Ramos (cell line): ENCODE data around the gene DUOX1.

Source experiments
- in situ Hi-C: fragments of 300-500 bp; cut with MboI; formaldehyde crosslinking; loops from one replicate; pipeline ENCODE4 v1.14.3; 2022; ENCODE audit warnings: low sequenced_read_pairs; ENCODE audit not compliant: unreplicated experiment

Gene DUOX1

DNA sequence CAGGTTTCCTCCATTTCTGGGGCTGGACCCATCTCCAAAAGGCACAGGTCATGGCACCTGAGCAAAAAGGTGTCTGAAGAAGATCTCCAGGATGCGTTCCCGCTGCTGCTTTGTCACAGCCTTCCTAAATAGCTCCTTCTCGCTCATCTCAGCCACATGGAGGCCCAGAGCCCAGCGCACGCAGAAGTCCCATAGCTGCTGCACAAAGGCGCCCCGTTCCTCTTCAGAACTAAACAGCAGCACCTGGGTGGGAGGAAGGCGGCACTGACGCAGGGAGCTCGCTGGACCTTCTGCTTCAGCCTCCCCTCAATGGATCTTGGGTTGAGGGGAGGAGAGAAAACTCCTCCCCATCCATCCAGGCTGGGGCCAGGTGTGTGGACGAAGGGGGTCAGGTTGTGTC is 24.2 kb upstream of the DUOX1 start:
- in situ Hi-C loops: no loop called here

DNA sequence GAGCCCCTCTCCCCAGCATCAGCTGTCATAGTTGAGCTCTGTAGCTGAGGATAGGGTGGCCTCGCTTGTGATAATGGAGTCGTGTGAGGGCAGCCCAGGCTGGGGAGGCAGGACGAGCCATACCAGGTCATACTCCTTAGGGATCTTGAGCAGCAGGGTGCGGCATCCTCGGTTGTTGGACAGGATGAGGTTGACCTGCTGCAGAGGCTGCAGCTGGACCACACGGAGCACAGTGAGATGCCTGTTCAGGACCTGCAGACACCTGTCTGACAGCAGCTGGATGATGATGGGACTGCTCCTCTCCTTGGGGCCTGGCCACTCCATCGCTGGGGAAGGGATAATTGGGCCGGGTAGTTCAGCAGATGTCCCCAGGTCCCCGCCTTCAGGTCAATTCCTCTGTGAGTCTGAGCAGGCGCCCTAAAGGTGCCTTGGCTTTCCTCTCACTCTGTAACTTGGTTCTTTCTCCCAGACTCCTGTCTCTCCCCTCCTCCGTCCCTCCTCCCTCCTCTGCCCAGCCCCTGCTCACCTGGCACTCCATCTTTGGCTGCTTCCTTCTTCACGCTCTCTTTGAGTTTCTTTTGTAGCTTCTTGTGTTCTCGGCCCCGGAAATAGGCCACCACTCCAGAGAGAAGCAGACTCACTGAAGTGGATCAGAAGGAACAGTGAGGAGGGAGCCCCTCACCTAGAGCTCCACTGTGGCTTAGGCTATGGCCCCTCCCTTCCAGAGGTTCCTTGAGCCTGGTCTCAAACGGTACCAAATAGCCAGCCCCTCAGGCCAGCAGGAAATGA is 23.6 kb upstream of the DUOX1 start:
- in situ Hi-C loops: no loop called here

DNA sequence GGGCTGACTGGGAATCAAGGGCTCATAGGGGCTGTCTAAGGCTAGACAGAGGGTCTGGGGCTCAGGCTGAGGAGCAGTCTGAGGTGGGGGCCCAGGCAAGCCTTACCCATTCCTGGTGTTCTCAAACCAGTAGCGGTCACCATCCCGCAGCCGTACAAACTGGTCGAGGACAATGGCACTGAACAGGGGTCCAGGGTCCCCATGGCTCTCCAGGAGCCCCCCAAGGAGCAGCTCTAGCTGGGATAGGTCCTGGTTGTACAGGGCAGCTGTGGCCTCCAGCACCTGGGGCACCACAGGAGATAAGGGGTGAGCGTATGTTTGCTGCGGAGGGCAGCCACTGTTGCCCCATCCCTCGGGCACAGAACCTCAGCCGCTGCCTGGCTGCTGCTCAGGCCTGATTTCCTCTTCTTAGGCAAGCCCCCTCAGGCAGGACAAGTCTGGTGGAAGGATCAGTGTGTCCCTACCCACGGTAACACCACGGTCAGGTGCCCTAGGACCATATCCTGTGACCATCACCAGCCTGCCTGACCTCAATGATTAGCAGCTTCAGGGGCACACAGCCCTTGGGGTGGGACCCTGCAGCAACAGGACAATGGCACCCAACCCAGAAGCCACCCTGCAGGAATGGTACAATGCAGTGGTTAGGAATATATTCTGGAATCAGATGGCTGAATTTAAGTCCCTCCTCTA is 21.7 kb upstream of the DUOX1 start:
- in situ Hi-C loops: no loop called here

DNA sequence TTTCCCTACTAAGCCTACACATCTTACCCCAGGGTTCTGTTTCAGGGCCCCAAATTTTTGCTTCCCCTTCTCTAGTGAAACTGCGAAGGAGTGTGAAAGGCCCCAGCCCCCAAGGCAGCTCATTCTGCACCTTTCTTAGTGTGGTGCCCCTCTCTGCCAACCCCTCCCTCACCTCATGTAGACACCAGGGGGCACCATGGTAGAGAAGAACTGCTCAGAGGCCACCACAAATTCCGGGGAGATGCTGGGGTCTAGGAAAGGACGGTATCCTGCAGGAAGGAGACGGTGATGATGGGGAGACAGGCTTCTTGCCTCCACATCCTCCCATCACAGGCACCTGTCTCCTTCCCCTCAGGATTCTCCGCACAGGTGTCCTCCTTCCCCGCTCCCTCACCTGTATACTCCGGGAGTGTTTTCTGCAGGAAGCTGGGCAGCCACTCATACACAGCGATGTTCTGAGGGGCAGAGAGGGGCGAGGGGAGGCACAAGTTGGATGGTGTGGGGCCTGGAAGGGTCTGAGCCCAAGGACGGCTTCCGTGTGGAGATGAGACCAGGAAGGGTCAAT is 19.5 kb upstream of the DUOX1 start:
- in situ Hi-C loops: no loop called here

DNA sequence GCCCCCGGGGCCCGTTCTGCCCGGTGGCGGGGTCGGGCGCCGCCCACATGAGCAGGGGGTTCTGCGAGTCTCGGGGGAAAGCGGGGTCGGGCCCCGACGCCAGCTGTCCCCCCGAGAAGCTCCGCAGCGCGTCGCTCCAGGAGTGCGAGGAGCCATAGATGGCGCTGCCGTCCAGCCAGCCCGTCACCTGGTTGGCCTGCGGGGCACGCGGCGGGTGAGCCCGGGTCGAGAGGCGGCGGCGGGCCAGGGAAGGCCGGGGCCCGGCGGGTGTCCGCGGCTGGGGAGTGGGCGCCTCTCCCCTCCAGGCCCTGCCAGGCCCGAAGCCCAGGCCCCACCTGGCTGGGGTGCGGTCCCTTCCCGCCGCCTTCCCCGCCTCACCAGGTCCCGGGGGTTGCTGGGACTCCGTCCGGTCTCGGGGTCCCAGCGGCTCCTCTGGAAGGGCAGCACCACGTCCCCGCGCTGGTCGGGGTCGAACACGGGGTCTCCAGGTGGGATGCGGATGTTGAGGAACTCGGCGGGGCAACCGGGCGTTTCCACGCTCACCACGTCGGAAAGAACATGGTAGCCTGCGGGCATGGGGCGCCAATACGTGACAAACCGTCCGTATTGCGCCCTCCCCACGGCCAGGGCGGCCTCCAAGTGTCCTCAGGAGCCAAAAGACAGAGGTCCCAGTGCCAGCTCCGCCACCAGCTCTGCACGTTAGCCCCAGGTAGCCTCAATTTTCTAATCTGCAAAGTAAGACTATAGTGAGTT is 18.2 kb upstream of the DUOX1 start:
- in situ Hi-C loops: no loop called here

DNA sequence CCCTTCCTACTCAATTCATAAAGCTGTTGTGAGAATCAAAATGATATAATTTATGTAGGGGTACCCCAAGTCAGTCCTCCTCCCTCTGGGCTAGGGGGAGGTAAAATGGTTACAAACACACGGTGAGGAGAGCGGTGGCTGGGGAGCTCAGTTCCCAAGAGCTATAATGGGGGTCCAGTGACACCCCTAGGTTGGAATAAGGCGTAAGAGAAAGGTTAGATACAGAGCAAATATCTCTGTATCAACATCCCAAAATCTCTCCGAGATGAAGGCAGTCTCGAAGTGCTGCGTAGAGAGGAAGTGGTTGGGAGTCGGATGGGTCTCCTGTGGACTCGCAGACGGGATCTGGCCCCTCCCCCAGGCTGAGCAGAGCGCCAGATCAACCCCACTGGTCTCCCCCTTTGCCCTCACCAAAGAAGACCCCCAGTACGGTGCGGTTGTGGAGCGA is 17.6 kb upstream of the DUOX1 start:
- in situ Hi-C loops: no loop called here

DNA sequence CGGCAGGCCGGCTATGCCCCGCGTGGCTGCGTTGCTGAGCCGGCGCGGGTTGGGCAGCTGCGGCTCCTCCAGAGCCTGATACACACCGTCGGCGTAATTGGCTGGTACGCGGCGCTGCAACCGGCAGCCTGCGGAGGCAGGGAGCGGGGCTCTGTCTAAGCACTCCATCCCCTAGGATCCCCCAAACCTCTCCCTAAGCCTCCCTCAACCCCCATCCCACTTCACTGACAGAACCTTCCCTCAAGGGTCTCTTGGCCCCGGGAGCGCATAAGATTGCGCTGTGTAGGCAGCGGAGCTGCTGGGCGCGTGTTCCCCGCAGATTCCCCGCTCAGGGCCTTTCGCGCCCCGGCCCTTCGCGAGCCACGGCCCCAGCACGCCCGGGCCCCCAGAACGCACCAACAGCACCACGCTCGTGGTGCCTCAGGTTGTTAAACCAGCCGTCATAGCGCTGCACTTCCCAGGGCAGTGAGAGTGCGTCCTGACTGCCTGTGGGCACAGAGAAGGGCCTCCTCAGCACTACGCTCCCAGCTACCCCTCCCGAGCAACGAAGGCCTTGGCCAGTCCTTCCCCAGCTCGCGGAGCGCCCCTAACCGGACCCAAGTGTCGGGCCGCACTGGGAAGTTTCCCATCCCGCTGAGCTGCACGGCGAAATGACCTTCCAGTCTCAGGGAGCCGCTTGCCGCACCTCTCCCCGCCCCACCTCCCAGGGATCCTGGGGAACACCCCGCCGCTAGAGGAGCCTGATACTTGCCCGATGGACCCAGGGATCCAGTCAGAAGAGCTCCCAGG is 17.0 kb upstream of the DUOX1 start:
- in situ Hi-C loops: no loop called here

DNA sequence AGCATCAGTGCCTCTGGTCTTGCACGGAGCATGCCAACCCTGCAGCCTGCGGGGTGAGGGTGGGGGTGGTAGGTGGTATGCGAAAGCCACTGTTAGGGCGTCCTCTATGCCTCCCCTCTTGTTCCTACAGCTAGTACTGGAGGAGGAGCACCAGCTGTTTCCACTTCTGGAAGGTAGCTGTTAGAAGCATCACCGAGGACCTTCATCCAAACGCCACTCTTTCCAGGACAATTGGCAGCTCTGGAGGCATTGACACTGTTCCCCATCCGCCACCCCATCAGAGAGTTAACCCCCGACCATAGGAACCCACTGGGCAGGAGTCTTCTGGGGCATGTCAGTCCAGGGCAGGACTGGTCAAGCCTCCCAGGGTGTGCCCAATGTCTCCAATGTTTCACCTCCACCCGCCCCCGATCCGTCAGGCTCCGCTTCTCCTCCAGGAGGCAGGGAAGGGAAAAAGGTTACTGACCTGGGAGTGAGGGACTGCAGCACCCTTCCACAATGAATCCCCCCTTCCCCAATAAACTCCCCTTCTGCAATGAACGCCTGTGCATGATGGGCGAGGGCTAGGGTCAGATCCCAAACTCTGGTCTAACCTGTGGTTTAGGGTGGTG is 16.3 kb upstream of the DUOX1 start:
- in situ Hi-C loops: no loop called here

DNA sequence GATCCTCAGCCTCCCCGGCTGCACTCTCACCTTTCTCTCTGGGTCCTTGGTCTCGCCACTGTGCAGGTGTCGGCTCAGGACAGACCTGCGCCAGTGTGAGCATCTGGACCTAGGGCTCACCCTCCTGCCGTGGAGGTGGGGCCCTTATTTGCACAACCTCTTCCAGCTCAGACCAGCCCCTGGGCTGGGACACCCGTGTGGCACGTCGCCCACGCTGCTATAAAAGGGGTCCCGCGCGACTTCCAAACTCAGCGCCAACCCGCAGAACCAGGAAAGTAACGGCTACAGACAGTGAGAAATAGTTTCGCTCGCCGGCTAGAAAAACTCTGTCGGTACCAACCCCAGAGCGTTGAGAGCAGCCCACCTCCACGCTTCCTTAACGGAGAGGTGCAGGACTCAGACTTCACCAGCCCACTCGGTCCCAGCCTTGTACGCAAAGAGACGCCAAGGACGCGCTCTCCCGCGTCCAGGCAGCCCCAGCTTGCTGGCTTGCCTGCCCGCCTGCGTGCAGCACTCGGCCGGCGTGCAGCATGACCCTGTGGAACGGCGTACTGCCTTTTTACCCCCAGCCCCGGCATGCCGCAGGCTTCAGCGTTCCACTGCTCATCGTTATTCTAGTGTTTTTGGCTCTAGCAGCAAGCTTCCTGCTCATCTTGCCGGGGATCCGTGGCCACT is 15.6 kb upstream of the DUOX1 start, which contains the start of the genes DUOX2 and DUOXA2:
TSS of gene DUOX2 (minus strand) at position 97 of the 675 bp plus-strand sequence. CDS start 761 bp downstream, outside the sequence.
TSS of gene DUOXA2 (plus strand) at position 251 of the 675 bp plus-strand sequence. CDS start at position 531, 280 bp downstream.
- in situ Hi-C loops: no loop called here

DNA sequence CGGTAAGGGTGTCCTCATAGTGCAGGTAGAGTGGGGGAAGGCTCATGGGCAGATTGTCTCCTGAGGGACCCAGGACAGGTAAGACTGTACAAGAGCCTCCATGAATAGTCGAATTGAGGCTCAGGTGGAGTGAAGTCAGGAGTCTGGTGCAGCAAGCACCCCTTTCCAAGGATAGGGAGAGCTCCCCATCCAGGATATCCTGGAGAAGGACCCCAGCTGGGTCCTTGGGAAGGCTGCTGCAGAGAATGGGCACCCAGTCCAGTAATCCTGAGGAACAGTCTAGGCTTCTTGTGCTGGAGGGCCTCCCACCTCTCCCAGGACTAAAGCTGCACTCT is 15.1 kb upstream of the DUOX1 start:
- in situ Hi-C loops: no loop called here

DNA sequence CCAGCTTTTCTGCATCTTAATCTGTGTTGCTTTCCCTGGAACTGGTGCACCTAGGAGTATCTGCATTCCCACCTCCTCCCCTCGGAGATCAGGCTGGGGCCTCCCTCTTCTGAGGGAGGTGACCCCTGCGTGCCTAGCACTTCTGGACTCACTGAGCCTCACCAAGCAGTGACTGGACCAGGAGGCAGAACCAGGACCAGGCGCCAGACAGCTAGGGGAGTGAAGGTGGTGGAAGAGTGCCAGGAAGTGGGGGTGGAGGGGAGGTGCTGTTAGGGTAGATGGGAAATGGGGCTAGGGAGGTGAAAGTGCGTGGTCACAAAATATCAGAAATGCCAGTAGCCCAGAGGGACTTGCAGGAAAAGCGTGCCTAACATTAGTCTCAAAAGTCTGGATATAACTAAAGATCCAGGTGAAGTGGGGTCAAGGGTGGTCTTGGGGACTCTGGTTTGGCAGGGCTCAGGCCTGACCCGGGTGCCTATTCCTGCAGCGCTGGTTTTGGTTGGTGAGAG is 14.4 kb upstream of the DUOX1 start:
- in situ Hi-C loops: no loop called here

DNA sequence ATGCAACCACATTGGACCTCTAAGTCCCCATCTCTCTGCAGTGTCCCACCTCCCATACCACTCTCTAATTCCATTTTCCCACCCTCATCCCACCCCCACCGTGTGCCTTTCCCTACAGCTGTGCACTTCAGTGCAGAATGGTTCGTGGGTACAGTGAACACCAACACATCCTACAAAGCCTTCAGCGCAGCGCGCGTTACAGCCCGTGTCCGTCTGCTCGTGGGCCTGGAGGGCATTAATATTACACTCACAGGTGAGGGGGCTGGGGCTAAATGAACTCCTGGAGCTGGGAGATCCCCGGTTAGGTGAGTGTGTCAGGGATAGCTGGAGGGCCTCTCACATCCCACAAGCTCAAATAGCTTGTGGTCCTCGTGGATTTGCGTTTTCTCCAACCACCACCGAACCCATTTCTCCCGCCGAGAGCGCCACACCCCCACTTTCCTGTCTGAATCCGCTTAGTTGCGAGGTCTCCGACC is 13.8 kb upstream of the DUOX1 start:
- in situ Hi-C loops: no loop called here

DNA sequence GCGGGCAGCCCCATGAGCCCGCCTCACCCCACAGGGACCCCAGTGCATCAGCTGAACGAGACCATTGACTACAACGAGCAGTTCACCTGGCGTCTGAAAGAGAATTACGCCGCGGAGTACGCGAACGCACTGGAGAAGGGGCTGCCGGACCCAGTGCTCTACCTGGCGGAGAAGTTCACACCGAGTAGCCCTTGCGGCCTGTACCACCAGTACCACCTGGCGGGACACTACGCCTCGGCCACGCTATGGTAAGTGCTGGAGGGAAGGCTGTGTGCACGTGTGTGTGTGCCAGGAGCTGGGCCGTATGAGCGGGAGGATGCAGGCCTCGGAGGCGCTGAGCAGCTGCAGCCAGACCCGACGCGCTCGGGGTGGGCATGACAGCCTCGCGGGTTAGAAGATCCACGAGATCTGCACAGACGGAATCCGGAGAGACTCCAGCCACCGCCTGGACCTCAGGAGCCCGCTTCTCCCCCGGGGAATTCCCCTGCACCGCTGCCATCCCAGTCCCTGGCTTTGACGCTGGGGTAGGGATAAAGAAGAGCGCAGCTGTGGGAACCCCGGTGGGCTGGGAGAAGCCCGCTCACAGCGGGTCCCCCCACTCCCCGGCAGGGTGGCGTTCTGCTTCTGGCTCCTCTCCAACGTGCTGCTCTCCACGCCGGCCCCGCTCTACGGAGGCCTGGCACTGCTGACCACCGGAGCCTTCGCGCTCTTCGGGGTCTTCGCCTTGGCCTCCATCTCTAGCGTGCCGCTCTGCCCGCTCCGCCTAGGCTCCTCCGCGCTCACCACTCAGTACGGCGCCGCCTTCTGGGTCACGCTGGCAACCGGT is 13.1 kb upstream of the DUOX1 start:
- in situ Hi-C loops: no loop called here

DNA sequence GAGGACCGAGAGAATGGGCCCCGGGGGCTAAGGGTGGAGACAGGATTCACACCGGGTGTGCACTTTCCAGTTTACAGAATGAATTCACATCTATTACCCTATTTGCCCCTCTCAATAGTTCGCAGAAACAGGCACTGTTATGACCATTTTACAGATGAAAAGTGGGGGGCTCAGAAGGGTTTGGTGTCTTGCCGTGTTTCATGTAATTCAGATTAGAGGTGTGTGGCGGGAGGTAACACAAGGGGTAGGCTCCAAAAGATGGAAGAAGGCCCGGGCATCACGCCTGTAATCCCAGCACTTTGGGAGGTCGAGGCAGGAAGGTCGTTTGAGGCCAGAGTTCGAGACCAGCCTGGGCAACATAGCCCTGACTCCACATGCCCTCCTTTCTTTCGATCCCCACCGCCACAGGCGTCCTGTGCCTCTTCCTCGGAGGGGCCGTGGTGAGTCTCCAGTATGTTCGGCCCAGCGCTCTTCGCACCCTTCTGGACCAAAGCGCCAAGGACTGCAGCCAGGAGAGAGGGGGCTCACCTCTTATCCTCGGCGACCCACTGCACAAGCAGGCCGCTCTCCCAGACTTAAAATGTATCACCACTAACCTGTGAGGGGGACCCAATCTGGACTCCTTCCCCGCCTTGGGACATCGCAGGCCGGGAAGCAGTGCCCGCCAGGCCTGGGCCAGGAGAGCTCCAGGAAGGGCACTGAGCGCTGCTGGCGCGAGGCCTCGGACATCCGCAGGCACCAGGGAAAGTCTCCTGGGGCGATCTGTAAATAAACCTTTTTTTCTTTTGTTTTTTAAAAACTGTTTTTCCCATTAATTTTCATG is 12.3 kb upstream of the DUOX1 start:
- in situ Hi-C loops: no loop called here

DNA sequence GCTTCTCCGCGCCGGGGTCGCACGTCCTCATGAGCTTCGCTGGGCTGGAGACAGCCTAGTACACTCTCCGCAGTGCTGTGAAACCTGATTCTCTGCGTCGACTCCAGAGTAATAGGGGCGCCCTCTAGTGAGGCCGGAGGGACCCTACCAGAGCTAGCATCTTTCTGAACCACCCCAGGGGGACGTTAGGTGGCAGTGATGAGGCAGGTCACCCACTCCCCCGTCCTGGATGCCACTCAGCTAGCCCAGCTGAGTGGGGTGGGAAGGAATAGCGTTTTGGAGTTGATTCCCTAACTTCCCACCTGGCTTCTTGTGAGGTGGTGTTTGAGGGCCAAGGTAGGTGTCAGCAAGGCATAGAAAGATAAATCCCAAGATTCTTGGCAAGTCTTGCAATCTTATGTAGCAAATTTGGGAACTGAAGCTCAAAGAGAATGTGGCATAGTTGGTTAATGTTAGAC is 11.6 kb upstream of the DUOX1 start:
- in situ Hi-C loops: no loop called here

DNA sequence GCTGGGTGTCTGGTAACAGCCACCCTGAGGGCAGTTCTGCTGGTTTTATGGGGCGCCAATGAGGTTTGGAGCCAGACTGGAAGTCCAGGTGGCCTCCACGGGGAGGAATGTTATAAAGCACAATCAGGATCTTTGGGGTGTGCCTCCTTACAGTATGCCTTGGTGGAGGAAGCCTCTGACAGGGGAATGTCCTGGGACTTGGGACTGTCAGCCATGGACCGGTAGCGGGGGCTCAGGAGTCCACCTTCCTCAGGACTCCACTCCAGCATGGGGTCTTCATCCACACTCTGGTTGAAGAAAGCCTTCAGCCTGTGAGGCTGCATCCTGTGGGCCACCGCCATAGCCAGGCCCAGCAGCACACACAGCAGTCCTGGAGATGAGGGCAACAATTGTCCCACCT is 10.8 kb upstream of the DUOX1 start:
- in situ Hi-C loops: no loop called here
